K562 (cell line): ENCODE measurements around the gene MYRIP. TPM values are rescaled to one million over a fixed set of nuclear protein-coding genes. Genes with fewer than 3 reads are reported as not detected.

Experiments
- BMI1 ChIP-seq: fragments of 150-350 bp; IDR thresholded peaks from 2 replicates; pipeline ENCODE4 v1.6.1; 2014; ENCODE audit warnings: low read length
- CUX1 ChIP-seq: fragments of 200-800 bp; sonication (Bioruptor generic); IDR thresholded peaks from 2 replicates; pipeline ENCODE4 v1.6.1; 2016; ENCODE audit warnings: missing genetic modification characterization, missing compliant biosample characterization
- CXXC5 ChIP-seq: fragments of 250-450 bp; sonication (Bioruptor Pico); IDR thresholded peaks from 2 replicates; pipeline ENCODE4 v1.8.0; 2022; ENCODE audit warnings: inconsistent platforms, mild to moderate bottlenecking, moderate library complexity
- ELF1 ChIP-seq: fragments of 200-800 bp; sonication (Bioruptor generic); IDR thresholded peaks from 2 replicates; pipeline ENCODE4 v1.6.1; 2016; ENCODE audit warnings: missing genetic modification characterization, missing compliant biosample characterization
- MGA ChIP-seq: fragments of 450-650 bp; IDR thresholded peaks from 2 replicates; pipeline ENCODE4 v1.6.1; 2016; ENCODE audit warnings: mild to moderate bottlenecking, moderate library complexity
- MLX ChIP-seq, 2 experiments: fragments of 450-650 bp in 1 of 2; sonication (generic) in 1 of 2; formaldehyde crosslinking; conservative IDR thresholded peaks; 2 replicates each; pipeline versions ENCODE4 v1.4.0 to v1.8.1; 2020 to 2022; ENCODE audit warnings: mild to moderate bottlenecking in 1 of 2, missing genetic modification reagents in 1 of 2
- THAP7 ChIP-seq: fragments of 250-450 bp; sonication (Bioruptor Pico); IDR thresholded peaks from 2 replicates; pipeline ENCODE4 v1.5.0; 2021
- U2AF1 ChIP-seq: fragments of 200-400 bp; formaldehyde crosslinking; optimal IDR thresholded peaks from 2 replicates; pipeline ENCODE3; 2017; ENCODE audit warnings: mild to moderate bottlenecking, low read depth, low read length, moderate library complexity
- ZNF316 ChIP-seq: fragments of 450-650 bp; IDR thresholded peaks from 2 replicates; pipeline ENCODE4 v1.6.1; 2016
- ZNF785 ChIP-seq: fragments of 250-450 bp; sonication (Bioruptor Pico); IDR thresholded peaks from 2 replicates; pipeline ENCODE4 v1.4.0; 2020; ENCODE audit warnings: mild to moderate bottlenecking
- polyA plus RNA-seq, 8 experiments: library from polyadenylated mRNA; depleted of rRNA in 4 of 8; stranded (reverse) in 5 of 8; unstranded in 3 of 8; fragments of >200 nt; fragmentation: Nextera tagmentation in 2 of 8; fragmentation: Illumina TruSeq in 1 of 8; extraction: Ambion mirVana in 2 of 8; extraction: Trizol in 1 of 8; gene quantifications; 2 replicates each; pipeline versions ENCODE4 v1.2.1 to v1.2.3, GENCODE V29; 2011 to 2014; ENCODE audit warnings: inconsistent platforms in 1 of 8, missing spikeins in 1 of 8
- total RNA-seq, 7 experiments: library from RNA; depleted of rRNA in 6 of 7; stranded (reverse); fragments of >200 nt in 6 of 7; fragmentation: Illumina TruSeq in 2 of 7; extraction: Trizol in 2 of 7; gene quantifications; 2 replicates each; pipeline versions ENCODE4 v1.2.1 to v1.2.3, GENCODE V29; 2011 to 2021; ENCODE audit warnings: low replicate concordance in 1 of 7

Gene MYRIP
- total and polyA plus RNA-seq, 9 of the 15 experiments (the other 6 are each of a cell fraction or from before 2014, with no cell fraction given), result 0.03 to 0.12 TPM; not detected in 7

- TF ChIP-seq MGA (no peak), ELF1 (no peak), CUX1 (CRISPR knock-in tag) (no peak), U2AF1 (no peak), ZNF785 (no peak), THAP7 (CRISPR knock-in tag) (no peak), CXXC5 (CRISPR knock-in tag) (no peak), BMI1 (no peak), MLX (CRISPR knock-in tag; conservative IDR thresholded peaks at IDR 0.05) (no peak), ZNF316 (no peak)
Measured at GRCh38 chr3:40287248-40287647, 477.8 kb downstream of the MYRIP start (continued).
